ENCODE results near the gene HLA-E. TPM values are rescaled to one million over a fixed set of nuclear protein-coding genes. Genes with fewer than 3 reads are reported as not detected.
A peak's percentile ranks its signal among the peaks of the same experiment; 100 is the strongest.
"Not testable (repeated sequence)": the region's sequence is repeated elsewhere in the genome, so short reads cannot be mapped to it uniquely, and the experiment has no call there.

HLA-E gene
- total and polyA plus RNA-seq, 2 donors (not counting 1 experiment from before 2014, with no cell fraction given) = 183 to 254 TPM

DNA sequence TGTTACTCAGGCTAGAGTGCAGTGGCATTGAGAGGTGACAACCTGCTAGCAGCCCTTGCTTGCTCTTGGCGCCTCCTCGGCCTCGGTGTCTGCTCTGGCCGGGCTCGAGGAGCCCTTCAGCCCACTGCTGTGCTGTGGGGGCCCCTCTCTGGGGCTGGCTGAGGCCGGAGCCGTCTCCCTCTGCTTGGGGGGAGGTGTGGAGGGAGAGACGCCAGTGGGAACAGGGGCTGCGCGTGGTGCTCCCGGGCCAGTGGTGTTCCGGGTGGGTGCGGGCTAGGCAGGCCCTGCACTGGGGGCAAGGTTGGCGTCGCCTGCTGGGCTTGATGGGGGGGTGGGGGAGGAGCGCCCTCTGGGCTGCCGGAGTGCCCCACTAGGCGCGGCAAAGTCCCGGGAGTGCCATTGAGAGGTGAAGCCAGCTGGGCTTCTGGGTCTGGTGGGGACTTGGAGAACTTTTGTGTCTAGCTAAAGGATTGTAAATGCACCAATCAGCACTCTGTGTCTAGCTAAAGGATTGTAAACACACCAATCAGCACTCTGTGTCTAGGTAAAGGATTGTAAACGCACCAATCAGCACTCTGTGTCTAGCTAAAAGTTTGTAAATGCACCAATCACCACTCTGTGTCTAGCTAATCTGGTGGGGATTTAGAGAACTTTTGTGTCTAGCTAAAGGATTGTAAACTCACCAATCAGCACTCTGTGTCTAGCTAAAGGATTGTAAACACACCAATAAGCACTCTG, 28.6 kb downstream of the HLA-E start:
- H3K27ac ChIP-seq (ENCODE audit: insufficient read depth, low read length); H3K4me2 ChIP-seq (ENCODE audit: extremely low read depth, insufficient read depth, low read length); H3K4me3 ChIP-seq (replicated peaks in 1 of 4; ENCODE audit: control extremely low read depth in 1 of 4, insufficient read depth in 1 of 4, low read depth in 3 of 4, low read length in 4 of 4); H2AFZ ChIP-seq (ENCODE audit: low read length); DNase-seq (ENCODE audit: low read depth in 2 of 2); H4K20me1 ChIP-seq (ENCODE audit: control insufficient read depth, extremely low read depth, insufficient read depth, low read length); H3K36me3 ChIP-seq (ENCODE audit: control insufficient read depth, insufficient read depth, low read length); H3K27me3 ChIP-seq (ENCODE audit: control insufficient read depth, insufficient read depth, low read length); H3K9ac ChIP-seq (ENCODE audit: insufficient read depth, low read length); H3K4me1 ChIP-seq (ENCODE audit: control insufficient read depth, extremely low read depth, insufficient read depth, low read length); H3K79me2 ChIP-seq (ENCODE audit: control insufficient read depth, insufficient read depth, low read length); H3K9me3 ChIP-seq (ENCODE audit: control insufficient read depth, insufficient read depth, low read depth, low read length): not testable (repeated sequence)

DNA sequence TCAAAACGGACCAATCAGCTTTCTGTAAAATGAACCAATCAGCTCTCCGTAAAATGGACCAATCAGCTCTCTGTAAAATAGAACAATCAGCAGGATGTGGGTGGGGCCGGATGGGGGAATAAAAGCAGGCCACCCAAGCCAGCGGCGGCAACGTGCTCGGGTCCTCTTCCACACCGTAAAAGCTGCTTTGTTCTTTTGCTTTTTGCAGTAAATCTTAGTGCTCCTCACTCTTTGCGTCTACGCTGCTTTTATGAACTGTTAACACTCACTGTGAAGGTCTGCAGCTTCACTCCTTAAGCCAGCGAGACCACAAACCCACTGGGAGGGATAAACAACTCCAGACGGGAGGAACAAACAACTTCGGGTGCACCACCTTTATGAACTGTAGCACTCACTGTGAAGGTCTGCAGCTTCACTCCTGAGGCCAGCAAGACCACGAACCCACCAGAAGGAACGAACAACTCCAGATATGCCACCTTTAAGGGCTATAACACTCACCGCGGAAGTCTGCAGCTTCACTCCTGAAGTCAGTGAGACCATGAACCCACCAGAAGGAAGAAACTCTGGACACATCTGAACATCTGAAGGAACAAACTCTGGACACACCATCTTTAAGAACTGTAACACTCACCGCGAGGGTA, 29.3 kb downstream of the HLA-E start:
- not testable (repeated sequence) for H3K4me3 ChIP-seq (replicated peaks in 1 of 4; ENCODE audit: control extremely low read depth in 1 of 4, insufficient read depth in 1 of 4, low read depth in 3 of 4, low read length in 4 of 4); H4K20me1 ChIP-seq (ENCODE audit: control insufficient read depth, extremely low read depth, insufficient read depth, low read length); H3K4me1 ChIP-seq (ENCODE audit: control insufficient read depth, extremely low read depth, insufficient read depth, low read length); H3K36me3 ChIP-seq (ENCODE audit: control insufficient read depth, insufficient read depth, low read length); H3K27ac ChIP-seq (ENCODE audit: insufficient read depth, low read length); H3K79me2 ChIP-seq (ENCODE audit: control insufficient read depth, insufficient read depth, low read length); H2AFZ ChIP-seq (ENCODE audit: low read length); H3K9ac ChIP-seq (ENCODE audit: insufficient read depth, low read length); H3K4me2 ChIP-seq (ENCODE audit: extremely low read depth, insufficient read depth, low read length); DNase-seq (ENCODE audit: low read depth in 2 of 2); H3K9me3 ChIP-seq (ENCODE audit: control insufficient read depth, insufficient read depth, low read depth, low read length); H3K27me3 ChIP-seq (ENCODE audit: control insufficient read depth, insufficient read depth, low read length)

GRCh38 chr6:30520522-30520921, 31.2 kb downstream of the HLA-E start:
- Histone ChIP-seq H3K36me3 (ENCODE audit: control insufficient read depth, insufficient read depth, low read length) (no peaks in the 10 kb centered on the region), H3K4me3 (replicated peaks in 1 of 4; ENCODE audit: control extremely low read depth in 1 of 4, insufficient read depth in 1 of 4, low read depth in 3 of 4, low read length in 4 of 4) (no peak overlapping the region), H3K4me1 (ENCODE audit: control insufficient read depth, extremely low read depth, insufficient read depth, low read length) (peaks cover 2% of the 10 kb centered on the region), H3K27ac (ENCODE audit: insufficient read depth, low read length) (no peak overlapping the region), H3K9ac (ENCODE audit: insufficient read depth, low read length) (no peak overlapping the region), H4K20me1 (ENCODE audit: control insufficient read depth, extremely low read depth, insufficient read depth, low read length) (no peaks in the 10 kb centered on the region), H3K79me2 (ENCODE audit: control insufficient read depth, insufficient read depth, low read length) (no peaks in the 10 kb centered on the region), H2AFZ (ENCODE audit: low read length) (no peak overlapping the region), H3K27me3 (ENCODE audit: control insufficient read depth, insufficient read depth, low read length) (no peaks in the 10 kb centered on the region), H3K9me3 (ENCODE audit: control insufficient read depth, insufficient read depth, low read depth, low read length) (no peaks in the 10 kb centered on the region), H3K4me2 (ENCODE audit: extremely low read depth, insufficient read depth, low read length) (no peak overlapping the region)
- DNase-seq (ENCODE audit: low read depth in 2 of 2) = no peak
- TF ChIP-seq CTCF (conservative IDR thresholded peaks at IDR 0.05 in 1 of 2, IDR thresholded peaks at IDR 0.05 in 1 of 2; ENCODE audit: low read depth in 1 of 2, low read length in 2 of 2) (no peak), EZH2 (IDR thresholded peaks at IDR 0.05; ENCODE audit: low read length, missing control alignments) (no peak)

DNA sequence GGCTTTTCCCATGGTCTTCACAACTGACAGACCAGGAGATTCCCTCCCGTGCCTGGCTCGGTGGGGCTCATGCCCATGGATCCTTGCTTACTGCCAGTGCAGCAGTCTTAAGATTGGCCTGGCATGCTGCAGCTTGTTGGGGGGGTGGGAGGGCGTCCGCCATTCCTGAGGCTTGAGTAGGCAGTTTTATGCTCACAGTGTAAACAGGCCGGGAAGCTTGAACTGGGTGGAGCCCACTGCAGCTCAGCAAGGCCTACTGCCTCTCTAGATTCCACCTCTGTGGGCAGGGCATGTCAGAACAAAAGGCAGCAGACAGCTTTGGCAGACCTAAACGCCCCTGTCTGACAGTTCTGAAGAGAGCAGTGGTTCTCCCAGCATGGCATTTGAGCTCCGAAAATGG, 31.8 kb downstream of the HLA-E start:
- DNase-seq (ENCODE audit: low read depth in 2 of 2) = peak; percentile 63 to 72
- not testable (repeated sequence) for H4K20me1 ChIP-seq (ENCODE audit: control insufficient read depth, extremely low read depth, insufficient read depth, low read length); H3K9me3 ChIP-seq (ENCODE audit: control insufficient read depth, insufficient read depth, low read depth, low read length); H3K4me3 ChIP-seq (replicated peaks in 1 of 4; ENCODE audit: control extremely low read depth in 1 of 4, insufficient read depth in 1 of 4, low read depth in 3 of 4, low read length in 4 of 4); H3K4me1 ChIP-seq (ENCODE audit: control insufficient read depth, extremely low read depth, insufficient read depth, low read length); H3K4me2 ChIP-seq (ENCODE audit: extremely low read depth, insufficient read depth, low read length); H3K27me3 ChIP-seq (ENCODE audit: control insufficient read depth, insufficient read depth, low read length); H3K36me3 ChIP-seq (ENCODE audit: control insufficient read depth, insufficient read depth, low read length); H3K9ac ChIP-seq (ENCODE audit: insufficient read depth, low read length); H2AFZ ChIP-seq (ENCODE audit: low read length); H3K79me2 ChIP-seq (ENCODE audit: control insufficient read depth, insufficient read depth, low read length); H3K27ac ChIP-seq (ENCODE audit: insufficient read depth, low read length)

GRCh38 chr6:30521952-30522351, 32.6 kb downstream of the HLA-E start:
- DNase-seq (ENCODE audit: low read depth in 2 of 2) = peak in 1 of 2 donors; percentile 20
- H3K4me3 ChIP-seq (replicated peaks in 1 of 4; ENCODE audit: control extremely low read depth in 1 of 4, insufficient read depth in 1 of 4, low read depth in 3 of 4, low read length in 4 of 4); H3K27ac ChIP-seq (ENCODE audit: insufficient read depth, low read length); H3K79me2 ChIP-seq (ENCODE audit: control insufficient read depth, insufficient read depth, low read length); H3K4me1 ChIP-seq (ENCODE audit: control insufficient read depth, extremely low read depth, insufficient read depth, low read length); H3K27me3 ChIP-seq (ENCODE audit: control insufficient read depth, insufficient read depth, low read length); H2AFZ ChIP-seq (ENCODE audit: low read length); H4K20me1 ChIP-seq (ENCODE audit: control insufficient read depth, extremely low read depth, insufficient read depth, low read length); H3K4me2 ChIP-seq (ENCODE audit: extremely low read depth, insufficient read depth, low read length); H3K9me3 ChIP-seq (ENCODE audit: control insufficient read depth, insufficient read depth, low read depth, low read length); H3K9ac ChIP-seq (ENCODE audit: insufficient read depth, low read length); H3K36me3 ChIP-seq (ENCODE audit: control insufficient read depth, insufficient read depth, low read length): not testable (repeated sequence)

- H3K79me2 ChIP-seq (ENCODE audit: control insufficient read depth, insufficient read depth, low read length); DNase-seq (ENCODE audit: low read depth in 2 of 2); H3K27me3 ChIP-seq (ENCODE audit: control insufficient read depth, insufficient read depth, low read length); H3K4me2 ChIP-seq (ENCODE audit: extremely low read depth, insufficient read depth, low read length); H4K20me1 ChIP-seq (ENCODE audit: control insufficient read depth, extremely low read depth, insufficient read depth, low read length); H3K9ac ChIP-seq (ENCODE audit: insufficient read depth, low read length); H3K27ac ChIP-seq (ENCODE audit: insufficient read depth, low read length); H2AFZ ChIP-seq (ENCODE audit: low read length); H3K36me3 ChIP-seq (ENCODE audit: control insufficient read depth, insufficient read depth, low read length); H3K4me3 ChIP-seq (replicated peaks in 1 of 4; ENCODE audit: control extremely low read depth in 1 of 4, insufficient read depth in 1 of 4, low read depth in 3 of 4, low read length in 4 of 4); H3K9me3 ChIP-seq (ENCODE audit: control insufficient read depth, insufficient read depth, low read depth, low read length); H3K4me1 ChIP-seq (ENCODE audit: control insufficient read depth, extremely low read depth, insufficient read depth, low read length): not testable (repeated sequence)
Measured at GRCh38 chr6:30526444-30526843, 37.1 kb downstream of the HLA-E start.

Data from fibroblast of lung (primary cell).